ENCODE data around the gene SLC7A4.

Gene SLC7A4

DNA sequence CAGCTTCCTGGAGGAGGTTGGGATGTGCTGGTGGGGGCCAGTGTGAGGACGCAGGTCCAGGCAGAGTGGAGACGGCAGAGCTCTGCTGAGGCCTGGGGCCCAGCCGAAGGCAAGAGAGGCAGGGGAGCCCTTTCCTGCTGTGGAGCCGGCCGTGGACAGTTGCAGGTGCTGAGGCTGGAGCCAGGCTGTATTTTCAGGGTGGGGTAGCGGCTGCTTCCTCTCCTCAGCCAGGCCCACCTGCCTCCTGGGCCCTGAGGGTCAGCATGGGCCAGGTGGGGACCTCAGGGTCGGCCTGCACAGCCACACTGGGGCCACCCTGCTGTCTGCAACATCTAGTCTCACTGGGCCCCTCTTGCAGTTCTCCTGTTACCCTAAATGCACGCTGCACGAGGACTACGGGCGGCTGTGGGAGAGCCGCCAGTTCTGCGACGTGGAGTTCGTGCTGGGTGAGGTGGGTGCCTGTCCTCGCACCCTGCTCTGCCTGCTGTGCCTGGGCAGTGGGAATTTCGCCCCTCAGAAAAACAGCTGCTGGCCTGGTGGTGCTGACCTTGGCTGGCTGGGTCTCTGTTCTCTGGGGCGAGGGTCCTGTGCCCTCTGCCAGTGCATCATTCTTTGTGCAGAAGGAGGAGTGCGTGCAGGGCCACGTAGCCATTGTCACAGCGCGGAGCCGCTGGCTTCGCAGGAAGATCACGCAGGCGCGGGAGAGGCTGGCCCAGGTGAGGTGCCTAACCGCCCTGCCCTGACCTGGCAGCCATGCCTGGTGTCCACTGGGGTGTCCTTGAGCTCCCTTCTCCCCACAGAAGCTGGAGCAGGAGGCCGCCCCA, 38.8 kb downstream of the SLC7A4 start:
- in situ Hi-C loops (cut with MboI; ENCODE audit: low pct_unique_long_range_greater_than_20kb, low sequenced_read_pairs, unreplicated experiment), result no loop called here
- DNase-seq (ENCODE audit: low spot score), result no peak
- TF ChIP-seq, protein P1, sequence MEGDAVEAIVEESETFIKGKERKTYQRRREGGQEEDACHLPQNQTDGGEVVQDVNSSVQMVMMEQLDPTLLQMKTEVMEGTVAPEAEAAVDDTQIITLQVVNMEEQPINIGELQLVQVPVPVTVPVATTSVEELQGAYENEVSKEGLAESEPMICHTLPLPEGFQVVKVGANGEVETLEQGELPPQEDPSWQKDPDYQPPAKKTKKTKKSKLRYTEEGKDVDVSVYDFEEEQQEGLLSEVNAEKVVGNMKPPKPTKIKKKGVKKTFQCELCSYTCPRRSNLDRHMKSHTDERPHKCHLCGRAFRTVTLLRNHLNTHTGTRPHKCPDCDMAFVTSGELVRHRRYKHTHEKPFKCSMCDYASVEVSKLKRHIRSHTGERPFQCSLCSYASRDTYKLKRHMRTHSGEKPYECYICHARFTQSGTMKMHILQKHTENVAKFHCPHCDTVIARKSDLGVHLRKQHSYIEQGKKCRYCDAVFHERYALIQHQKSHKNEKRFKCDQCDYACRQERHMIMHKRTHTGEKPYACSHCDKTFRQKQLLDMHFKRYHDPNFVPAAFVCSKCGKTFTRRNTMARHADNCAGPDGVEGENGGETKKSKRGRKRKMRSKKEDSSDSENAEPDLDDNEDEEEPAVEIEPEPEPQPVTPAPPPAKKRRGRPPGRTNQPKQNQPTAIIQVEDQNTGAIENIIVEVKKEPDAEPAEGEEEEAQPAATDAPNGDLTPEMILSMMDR (IDR thresholded peaks at IDR 0.05; ENCODE audit: extremely low read depth, insufficient read depth, missing control alignments), result no peak

DNA sequence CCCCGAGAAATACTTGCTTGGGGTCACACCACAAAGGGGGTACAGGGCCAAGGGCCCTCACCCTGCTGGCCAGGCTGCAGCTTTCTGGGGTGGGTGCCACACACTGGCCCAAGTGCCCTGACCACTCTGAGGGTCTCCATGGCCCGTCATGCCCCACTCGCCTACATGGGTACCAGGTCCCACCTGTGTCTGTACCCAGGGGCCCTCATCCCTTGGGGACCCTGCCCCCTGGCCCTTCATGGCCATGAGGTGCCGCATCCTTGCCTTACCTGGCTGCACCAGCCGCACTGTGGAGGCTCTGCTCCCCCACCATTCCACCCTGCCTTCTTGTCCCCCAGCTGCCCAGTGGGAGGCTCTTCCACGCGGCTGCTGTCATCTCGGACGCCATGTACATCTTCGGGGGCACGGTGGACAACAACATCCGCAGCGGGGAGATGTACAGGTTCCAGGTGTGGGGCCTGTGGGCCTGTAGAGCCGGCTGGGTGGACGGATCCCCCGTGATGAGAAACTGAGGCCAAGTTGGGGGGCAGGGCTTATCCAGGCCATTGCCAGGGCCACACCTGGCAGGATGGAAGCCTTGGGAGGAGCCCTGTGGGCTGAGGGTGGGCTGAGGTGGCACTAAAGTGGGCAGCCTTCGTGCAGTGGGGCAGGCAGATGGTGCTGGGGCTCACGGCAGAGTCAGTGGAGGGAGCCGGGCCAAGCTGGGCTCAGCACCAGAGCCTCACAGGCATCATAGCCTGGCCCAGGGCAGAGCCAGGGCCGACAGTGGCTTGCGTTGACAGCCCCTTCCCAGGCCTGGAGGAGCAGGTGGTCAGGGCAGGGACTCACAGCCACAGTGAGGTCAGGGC, 39.7 kb downstream of the SLC7A4 start:
- DNase-seq (ENCODE audit: low spot score), result no peak
- TF ChIP-seq, protein P1 (IDR thresholded peaks at IDR 0.05; ENCODE audit: extremely low read depth, insufficient read depth, missing control alignments), result no peak
- in situ Hi-C loops (cut with MboI; ENCODE audit: low pct_unique_long_range_greater_than_20kb, low sequenced_read_pairs, unreplicated experiment), result no loop called here

DNA sequence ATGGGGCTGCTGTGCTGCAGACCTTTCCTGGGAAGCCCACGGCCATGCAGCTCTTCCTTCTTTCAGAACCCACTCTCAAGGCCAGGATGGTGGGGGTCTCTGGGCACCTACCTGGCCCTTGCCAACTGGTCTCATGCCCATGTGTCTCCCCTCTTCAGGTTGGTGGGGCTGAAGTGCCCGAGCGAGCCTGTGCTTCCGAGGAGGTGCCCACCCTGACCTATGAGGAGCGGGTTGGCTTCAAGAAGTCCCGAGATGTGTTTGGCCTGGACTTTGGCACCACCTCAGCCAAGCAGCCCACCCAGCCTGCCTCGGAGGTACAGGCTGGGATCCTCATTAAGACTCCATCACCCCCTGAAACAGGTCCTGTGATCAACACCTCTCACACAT, 40.3 kb downstream of the SLC7A4 start:
- no peak for DNase-seq (ENCODE audit: low spot score)
- TF ChIP-seq, protein P1 (IDR thresholded peaks at IDR 0.05; ENCODE audit: extremely low read depth, insufficient read depth, missing control alignments), result no peak
- in situ Hi-C loops (cut with MboI; ENCODE audit: low pct_unique_long_range_greater_than_20kb, low sequenced_read_pairs, unreplicated experiment), result no loop called here

DNA sequence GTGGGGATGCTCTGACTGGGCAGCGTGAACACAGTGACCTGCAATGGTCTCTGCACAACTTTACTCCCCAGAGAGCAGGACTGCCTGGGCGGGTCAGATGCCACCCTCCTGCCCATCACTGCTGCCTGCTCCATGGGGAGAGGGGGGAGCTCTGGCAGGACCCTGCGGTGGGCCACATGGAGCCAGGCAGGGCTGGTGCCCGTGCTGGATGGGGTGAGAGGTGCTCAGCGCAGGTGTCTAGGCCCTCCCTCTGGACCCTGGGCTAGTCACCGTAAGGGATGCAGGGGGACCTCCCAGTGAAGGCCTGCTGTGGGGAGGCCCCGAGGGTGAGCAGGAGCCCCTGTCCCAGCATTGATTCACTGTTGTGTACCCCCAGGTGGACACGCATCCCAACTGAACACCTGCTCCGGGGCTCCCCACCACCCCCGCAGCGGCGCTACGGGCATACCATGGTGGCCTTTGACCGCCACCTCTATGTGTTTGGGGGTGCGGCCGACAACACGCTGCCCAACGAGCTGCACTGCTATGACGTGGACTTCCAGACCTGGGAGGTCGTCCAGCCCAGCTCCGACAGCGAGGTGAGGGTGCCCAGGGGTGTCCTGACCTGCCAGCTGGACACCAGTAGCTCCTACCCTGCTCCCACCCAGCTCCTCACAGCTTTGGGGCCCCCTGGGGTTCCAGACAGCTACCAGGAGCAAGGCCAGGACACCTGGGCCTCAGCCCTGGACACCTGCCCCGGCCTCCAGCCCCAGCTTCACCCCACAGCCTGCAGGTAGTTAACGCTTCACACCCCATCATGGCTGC, 40.9 kb downstream of the SLC7A4 start:
- TF ChIP-seq, protein P1 (IDR thresholded peaks at IDR 0.05; ENCODE audit: extremely low read depth, insufficient read depth, missing control alignments), result no peak
- in situ Hi-C loops (cut with MboI; ENCODE audit: low pct_unique_long_range_greater_than_20kb, low sequenced_read_pairs, unreplicated experiment), result no loop called here
- no peak for DNase-seq (ENCODE audit: low spot score)

DNA sequence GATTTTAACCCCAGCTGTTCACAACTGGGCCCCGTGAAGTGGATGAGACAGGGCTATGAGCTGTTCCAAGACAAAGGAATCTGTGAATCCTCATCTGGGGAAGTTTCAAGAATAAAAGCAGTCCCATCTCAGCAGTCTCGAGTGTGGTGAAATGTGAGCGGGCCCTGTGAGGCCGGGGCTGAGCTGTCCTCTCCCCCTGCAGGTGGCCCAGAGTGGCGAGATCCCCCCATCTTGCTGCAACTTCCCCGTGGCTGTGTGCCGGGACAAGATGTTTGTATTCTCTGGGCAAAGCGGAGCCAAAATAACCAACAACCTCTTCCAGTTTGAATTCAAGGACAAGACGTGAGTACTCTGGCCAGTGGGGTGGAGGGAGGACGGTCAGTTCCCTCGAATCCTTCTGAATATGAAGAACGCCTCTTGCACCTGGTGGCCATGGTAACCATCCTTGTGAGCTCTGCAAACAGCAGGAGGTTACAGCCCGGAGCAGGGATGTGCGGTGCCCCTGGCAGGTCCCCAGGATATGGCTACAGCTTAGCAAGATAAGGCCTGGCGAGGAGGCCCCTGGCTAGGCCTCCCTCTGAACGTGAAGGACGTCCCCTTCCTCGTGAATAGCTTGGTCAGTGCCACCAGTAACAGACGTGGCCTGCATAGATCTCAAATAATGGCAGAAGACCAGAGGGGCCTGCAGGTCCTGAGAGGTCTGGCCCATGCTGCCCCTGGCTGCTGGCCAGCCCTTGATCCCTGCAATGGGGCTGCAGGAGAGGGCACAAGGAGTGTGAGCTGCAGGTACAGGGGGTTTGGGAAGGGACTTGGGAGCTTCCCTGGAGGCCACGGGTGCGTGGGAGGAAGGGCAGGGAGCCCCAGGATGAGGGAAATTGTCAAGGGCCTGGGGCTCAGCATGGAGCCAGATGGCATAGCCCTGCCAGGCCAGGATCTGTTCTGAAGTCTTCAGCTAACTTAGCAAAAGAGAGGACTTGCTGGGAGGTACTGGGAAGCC, 41.9 kb downstream of the SLC7A4 start:
- DNase-seq (ENCODE audit: low spot score), result no peak
- in situ Hi-C loops (cut with MboI; ENCODE audit: low pct_unique_long_range_greater_than_20kb, low sequenced_read_pairs, unreplicated experiment), result no loop called here
- TF ChIP-seq, protein P1 (IDR thresholded peaks at IDR 0.05; ENCODE audit: extremely low read depth, insufficient read depth, missing control alignments), result no peak

Data from GM13977 (cell line).